Activated B cell treated with CpG ODN at 0.5 μM for 24 hours (primary cell): ENCODE measurements around the gene C3. TPM values are rescaled to one million over a fixed set of nuclear protein-coding genes. Genes with fewer than 3 reads are reported as not detected.
A peak's percentile ranks its signal among the peaks of the same experiment; 100 is the strongest.

ENCODE experiments used
- ATAC-seq: fragments of 200-7000 bp; cut with Tn5 transposase; one replicate; pipeline ENCODE4 v1.10.0; 2021; ENCODE audit warnings: low read depth, mild to moderate bottlenecking, moderate library complexity
- CTCF ChIA-PET: fragments of 350-600 bp; sonication (Branson Sonifier 250); formaldehyde crosslinking; loops from one replicate; lab custom pipeline; 2021; ENCODE audit warnings: antibody characterized with exemption; lab: Charles Lee
- POLR2A ChIA-PET: fragments of 350-600 bp; sonication (Branson Sonifier 250); formaldehyde crosslinking; loops from one replicate; lab custom pipeline; 2021; ENCODE audit warnings: antibody characterized with exemption; lab: Charles Lee
- DNase-seq: peaks from one replicate; pipeline ENCODE4 v3.0.0; 2022
- H3K27ac Mint-ChIP-seq: one replicate; pipeline ENCODE4 v1.8.0; 2020; ENCODE audit warnings: mixed read lengths
- H3K27me3 Mint-ChIP-seq: one replicate; pipeline ENCODE4 v1.8.0; 2021; ENCODE audit warnings: mixed read lengths
- H3K36me3 Mint-ChIP-seq: one replicate; pipeline ENCODE4 v1.8.0; 2021; ENCODE audit warnings: low read depth, mixed read lengths
- H3K4me1 Mint-ChIP-seq: one replicate; pipeline ENCODE4 v1.8.0; 2021; ENCODE audit warnings: mixed read lengths
- H3K4me3 Mint-ChIP-seq: one replicate; pipeline ENCODE4 v1.8.0; 2020; ENCODE audit warnings: mild to moderate bottlenecking, mixed read lengths
- H3K9me3 Mint-ChIP-seq: one replicate; pipeline ENCODE4 v1.8.0; 2020; ENCODE audit warnings: mixed read lengths
- CTCF ChIP-seq: fragments of 200-600 bp; IDR thresholded peaks from one replicate; pipeline ENCODE4 v1.8.0; 2022; ENCODE audit warnings: antibody characterized with exemption, mild to moderate bottlenecking
- intact Hi-C: fragments of 100-400 bp; cut with micrococcal nuclease; formaldehyde crosslinking; loops from one replicate; pipeline ENCODE4 v1.15.1; 2024
- total RNA-seq: library from RNA; stranded (reverse); gene quantifications from 2 replicates; pipeline ENCODE4 v1.2.3, GENCODE V29; 2022

The C3 gene
- total RNA-seq, 1 donor from 2014 or later = 0.53 TPM

GRCh38 chr19:6632002-6632621, 88.3 kb downstream of the C3 start:
- H3K4me1 Mint-ChIP-seq = peaks cover 29% of the 10 kb centered on the region
- no peak overlapping the region for H3K4me3 Mint-ChIP-seq
- H3K9me3 Mint-ChIP-seq = peaks cover 3% of the 10 kb centered on the region
- CTCF ChIA-PET = interaction anchor here (0.8 to 4.7 kb wide), 11 partner anchors 45 to 642 kb away, joined by 3 to 72 read pairs (median 4); partner anchors contain the start of gene GPR108
- H3K27me3 Mint-ChIP-seq = peaks cover 2% of the 10 kb centered on the region
- H3K36me3 Mint-ChIP-seq = no peaks in the 10 kb centered on the region
- intact Hi-C loops = loop anchor here (1.0 to 2.0 kb wide), 10 partner anchors 43 to 465 kb away; no protein-coding TSS in a partner anchor
- POLR2A ChIA-PET = interaction anchor here (0.6 to 2.6 kb wide), 7 partner anchors 55 to 231 kb away, joined by 3 to 24 read pairs (median 3); partner anchors contain the start of gene GPR108
- DNase-seq (peak; percentile 25), ATAC-seq (peak; percentile 81)
- peak overlapping the region; percentile 26 for H3K27ac Mint-ChIP-seq
- TF ChIP-seq CTCF = peak; percentile 65

Other genes starting within 250 kb of the C3 start
- 90.0 and 95.1 TPM in 2 replicates for gene DENND1C, start 238.9 kb downstream of the C3 start, total RNA-seq
- 13.2 and 16.8 TPM in 2 replicates for gene TUBB4A, start 218.3 kb downstream of the C3 start, total RNA-seq
- gene TNFSF9, start 189.6 kb downstream of the C3 start, total RNA-seq = 6.0 and 7.1 TPM in 2 replicates
- gene CD70, start 129.5 kb downstream of the C3 start, total RNA-seq = 29.3 and 29.7 TPM in 2 replicates
- 0.64 and 0.73 TPM in 2 replicates for gene TNFSF14, start 50.5 kb downstream of the C3 start, total RNA-seq
- gene GPR108, start 16.9 kb upstream of the C3 start, total RNA-seq = 53.5 and 55.6 TPM in 2 replicates
- 94.7 and 101 TPM in 2 replicates for gene TRIP10, start 19.0 kb upstream of the C3 start, total RNA-seq
- 18.7 and 22.6 TPM in 2 replicates for gene SH2D3A, start 46.8 kb upstream of the C3 start, total RNA-seq
- 105 and 121 TPM in 2 replicates for gene VAV1, start 52.1 kb upstream of the C3 start, total RNA-seq
- gene ADGRE1, start 166.9 kb upstream of the C3 start, total RNA-seq = 0.15 and 0.18 TPM in 2 replicates